HTR-8/SVneo (cell line): ENCODE results near the gene PTGR3.

ENCODE experiments used
- DNase-seq: peaks from one replicate; pipeline ENCODE4 v3.0.0; 2011; ENCODE audit warnings: low spot score, mixed read lengths; ENCODE audit not compliant: insufficient read length
- FAIRE-seq: peaks from 2 replicates; lab custom pipeline; 2011; peaks lifted over from hg19 to GRCh38; lab: Jason Lieb, UNC

The PTGR3 gene, protein sequence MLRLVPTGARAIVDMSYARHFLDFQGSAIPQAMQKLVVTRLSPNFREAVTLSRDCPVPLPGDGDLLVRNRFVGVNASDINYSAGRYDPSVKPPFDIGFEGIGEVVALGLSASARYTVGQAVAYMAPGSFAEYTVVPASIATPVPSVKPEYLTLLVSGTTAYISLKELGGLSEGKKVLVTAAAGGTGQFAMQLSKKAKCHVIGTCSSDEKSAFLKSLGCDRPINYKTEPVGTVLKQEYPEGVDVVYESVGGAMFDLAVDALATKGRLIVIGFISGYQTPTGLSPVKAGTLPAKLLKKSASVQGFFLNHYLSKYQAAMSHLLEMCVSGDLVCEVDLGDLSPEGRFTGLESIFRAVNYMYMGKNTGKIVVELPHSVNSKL

DNA sequence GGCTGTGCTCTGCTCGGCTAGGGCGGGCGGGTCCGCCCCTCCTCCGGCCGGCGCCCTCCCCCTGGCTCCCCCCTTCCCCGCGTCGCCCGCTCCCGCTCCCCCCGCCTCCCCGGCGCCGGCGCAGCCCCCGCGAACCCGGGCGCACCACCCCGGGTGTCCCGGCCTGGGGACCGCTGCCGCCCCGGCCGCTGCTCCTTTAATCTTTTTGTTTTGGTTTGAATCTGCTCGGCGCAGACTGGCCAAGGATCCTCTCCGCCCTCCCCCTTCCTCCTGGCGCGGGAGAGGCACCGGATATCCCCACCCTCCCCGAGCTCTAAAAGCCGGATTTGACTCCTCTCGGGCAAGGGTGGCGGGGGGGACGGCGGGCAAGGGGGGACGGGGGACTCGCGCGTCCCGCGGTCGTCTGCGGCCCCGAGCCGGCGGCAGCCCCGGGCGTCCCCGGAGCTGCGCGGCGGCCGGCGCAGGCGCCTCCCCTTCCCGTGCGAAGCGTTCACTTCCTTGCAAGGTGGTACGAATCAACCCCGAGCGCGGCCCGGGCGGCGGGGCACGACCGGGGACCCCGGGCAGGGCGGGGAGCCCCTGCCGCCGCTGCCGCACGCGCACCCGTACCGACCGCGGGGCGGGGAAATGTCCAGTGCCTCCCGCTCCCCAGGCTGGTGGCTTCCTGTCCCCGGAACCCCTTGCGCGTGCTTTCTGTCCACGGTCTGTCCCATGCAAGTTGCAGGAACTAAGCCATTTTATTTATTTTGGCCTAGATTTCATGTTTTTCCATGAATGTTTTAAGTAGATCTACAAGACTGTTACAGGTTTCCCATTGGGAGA is at the start of gene PTGR3:
Gene PTGR3 (minus strand): TSS at position 11 of the 822 bp plus-strand sequence. CDS start 81 bp downstream, outside the sequence.
- peak; percentile 60 for DNase-seq
- FAIRE-seq, result no peak

DNA sequence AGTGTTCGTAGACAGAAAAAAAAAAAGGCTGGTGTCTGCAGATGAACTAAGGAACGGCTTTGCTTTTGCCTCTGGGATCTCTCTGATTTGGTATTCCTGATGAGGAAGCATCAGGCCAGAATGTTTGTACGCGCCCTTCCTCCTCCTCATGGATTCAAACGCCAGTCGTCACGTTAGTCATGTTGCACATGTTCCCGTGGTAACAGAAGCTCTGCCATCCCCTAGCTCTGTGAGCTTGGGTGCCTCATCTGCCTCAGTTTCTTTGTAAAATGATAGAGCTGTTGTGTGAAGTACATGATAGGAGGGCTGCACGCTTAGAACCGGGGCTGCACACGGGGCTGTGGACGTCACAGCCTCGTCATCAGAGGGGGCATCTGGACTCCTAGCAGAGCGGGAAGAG is 48.7 kb upstream of the PTGR3 start:
- no peak for DNase-seq
- no peak for FAIRE-seq

DNA sequence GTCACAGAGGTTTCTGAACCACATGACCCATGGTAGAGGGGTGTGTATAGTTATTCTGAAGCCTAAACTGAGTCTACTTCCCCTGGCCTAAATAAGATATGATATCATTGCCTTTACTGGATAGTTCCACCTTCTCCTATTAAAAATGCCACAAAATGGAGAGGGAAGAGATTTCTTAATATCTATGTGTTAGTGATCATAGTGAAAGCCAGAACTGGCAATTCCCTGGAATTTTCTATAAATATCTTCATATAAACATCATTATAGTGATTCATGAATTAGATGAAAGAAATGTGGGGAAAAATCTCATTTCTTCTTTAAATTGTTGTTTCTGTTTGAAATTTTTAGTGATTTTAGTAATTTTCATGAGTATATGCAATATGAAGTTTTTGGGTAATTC is 47.4 kb upstream of the PTGR3 start:
- FAIRE-seq, result no peak
- no peak for DNase-seq

DNA sequence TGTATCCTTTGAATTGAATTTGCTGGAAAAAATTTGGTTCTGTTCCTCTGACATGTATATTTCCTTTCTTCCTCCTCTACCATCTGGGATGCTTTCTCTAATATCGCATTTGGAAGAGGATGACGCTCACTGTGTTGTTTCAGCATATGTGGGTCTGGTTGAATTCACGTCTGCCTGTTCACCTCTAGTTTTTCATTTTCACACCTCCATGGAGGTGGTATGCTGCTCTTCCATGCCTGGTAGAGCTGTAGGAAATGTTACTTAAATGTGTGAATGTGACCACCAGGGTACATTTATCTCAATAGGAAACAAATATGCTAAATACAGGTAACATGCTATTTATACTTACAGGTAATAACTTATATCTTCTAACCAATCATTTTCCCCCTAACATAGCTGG is 46.2 kb upstream of the PTGR3 start:
- DNase-seq (no peak), FAIRE-seq (no peak)

DNA sequence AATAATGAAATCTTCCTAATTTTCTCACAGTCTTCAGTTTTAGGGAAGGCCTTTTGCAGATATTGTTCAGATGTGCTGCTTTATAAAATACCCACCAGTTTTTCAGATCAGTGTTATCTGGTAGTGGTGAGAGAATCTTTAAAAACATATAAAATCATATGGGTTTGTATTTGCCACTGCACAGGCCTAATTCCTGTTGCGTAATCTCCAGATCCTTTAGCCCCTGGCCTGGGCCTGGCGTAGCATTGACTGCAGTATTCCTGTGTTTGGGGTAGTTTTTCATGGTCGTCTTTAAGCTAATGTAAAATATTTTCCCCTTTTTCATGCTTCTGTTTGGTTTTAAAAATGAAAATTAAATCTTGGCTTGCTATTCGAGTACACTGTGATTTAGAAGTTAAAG is 44.8 kb upstream of the PTGR3 start:
- DNase-seq, result no peak
- FAIRE-seq, result no peak

DNA sequence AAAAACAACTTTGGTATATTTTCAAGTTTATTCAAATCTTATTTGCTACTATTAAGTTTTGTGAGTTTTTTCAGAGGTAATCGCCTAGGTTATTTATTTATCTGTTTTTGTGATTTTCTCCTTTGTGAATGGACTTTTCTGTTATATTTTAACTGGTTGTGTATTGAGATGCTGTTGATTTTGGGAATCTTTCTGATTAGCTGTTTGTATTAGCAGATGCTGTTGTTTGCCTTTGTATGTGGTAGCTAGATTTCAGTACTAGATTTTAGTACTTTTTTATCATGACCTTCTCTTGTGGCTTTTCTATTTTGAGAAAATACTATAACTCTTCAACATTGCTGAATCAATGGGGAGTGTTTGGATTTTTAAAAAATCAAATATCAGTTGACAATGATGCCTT is 44.1 kb upstream of the PTGR3 start:
- DNase-seq, result no peak
- FAIRE-seq, result no peak

DNA sequence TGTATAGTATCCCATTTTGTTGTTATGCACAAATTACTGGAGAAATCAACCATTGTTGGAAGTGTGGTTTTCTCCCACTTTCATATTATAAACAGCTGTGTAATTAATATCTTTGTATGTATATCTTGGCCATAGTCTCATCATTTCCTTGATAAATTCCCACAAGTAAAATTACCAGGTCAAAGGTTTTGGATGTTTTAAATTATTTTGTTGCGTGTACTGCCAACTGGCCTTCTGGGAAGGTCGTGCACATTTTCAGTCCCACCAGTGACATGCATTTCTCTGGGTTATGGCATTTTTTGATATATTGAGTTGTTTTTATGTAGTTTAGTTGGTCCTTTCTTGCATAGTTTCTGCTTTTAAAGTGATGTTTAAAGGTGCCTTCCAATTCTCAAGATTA is 43.2 kb upstream of the PTGR3 start:
- FAIRE-seq (no peak), DNase-seq (no peak)

DNA sequence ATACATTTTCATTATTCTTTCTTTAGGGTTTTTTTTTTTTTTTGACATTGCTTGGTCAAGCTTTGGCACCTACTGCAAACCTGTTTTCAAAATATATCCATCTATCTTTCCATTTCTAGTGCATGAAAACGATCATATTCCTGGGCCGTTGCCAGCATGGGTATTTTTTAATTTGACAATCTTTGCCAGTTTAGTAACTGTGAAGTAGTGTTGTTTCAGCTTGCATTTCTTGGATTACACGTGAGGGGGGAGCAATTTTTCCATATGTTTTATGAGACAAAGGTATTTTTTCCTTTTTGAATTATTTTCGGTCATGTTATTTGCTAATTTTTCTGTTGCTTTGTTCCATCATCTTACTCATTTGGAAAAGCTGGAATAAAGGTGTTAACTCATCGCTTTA is 42.5 kb upstream of the PTGR3 start:
- no peak for FAIRE-seq
- no peak for DNase-seq

DNA sequence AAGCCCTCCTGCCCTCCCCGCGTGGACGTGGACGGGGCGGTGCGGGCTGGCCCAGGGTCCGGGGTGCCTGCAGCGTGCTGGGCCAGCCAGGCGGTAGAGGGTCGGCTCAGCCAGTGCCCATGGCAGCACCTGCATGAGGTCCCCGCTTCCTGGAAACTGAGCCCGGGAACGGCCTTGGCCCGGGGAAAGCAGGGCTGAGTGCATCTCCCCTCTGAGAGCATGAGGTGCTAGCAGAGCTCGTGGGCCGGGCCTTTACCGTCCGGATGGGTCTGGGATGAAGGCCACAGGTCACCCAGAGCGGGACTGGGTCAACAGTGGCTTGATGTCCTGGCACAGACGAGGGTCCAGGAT is 41.5 kb upstream of the PTGR3 start:
- DNase-seq (no peak), FAIRE-seq (no peak)

DNA sequence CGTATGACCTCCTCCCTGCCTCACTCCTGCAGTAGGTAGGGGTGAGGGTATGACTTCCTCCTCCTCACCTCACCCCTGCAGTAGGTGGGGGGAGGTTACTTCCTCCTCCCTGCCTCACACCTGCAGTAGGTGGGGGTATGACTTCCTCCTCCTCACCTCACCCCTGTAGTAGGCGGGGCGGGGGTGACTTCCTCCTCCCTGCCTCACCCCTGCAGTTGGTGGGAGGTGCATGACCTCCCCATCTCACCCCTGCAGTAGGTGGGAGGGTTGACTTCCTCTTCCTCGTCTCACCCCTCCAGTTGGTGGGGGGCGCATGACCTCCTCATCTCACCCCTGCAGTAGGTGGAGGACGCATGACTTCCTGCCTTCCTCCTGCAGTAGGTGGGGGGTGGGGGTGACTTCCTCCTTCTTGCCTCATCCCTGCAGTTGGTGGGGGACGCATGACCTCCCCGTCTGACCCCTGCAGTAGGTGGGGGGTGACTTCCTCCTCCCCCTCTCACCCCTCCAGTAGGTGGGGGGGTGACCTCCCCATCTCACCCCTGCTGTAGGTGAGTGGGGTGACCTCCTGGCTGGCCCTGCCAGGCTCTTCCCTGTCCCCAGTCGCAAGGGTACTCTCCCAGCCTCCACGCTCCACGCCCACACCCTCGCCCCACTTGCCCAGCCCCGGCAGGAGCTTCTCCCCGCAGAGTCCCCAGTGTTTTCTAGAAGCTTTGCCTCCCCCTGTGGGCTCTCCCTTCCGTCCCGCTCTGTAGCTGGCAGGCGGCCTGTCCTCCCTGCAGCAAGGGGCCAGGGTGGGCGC is 40.9 kb upstream of the PTGR3 start:
- DNase-seq (no peak), FAIRE-seq (no peak)

DNA sequence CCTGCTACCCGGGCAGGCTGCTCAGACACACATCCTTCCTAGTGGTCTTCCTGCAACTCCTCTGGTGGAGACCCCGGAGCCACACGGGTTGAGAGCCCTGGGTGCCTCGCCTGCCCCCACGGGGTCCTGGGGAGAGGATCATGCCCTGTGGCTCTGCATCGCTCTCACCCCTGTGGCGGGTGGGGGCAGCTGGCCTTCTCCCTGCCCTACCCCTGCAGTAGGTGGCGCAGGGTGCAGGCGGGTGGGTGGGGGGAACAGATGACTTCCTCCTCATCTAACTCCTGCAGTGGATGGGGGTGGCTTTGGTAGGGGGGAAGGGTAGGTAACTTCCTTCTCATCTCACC is 40.2 kb upstream of the PTGR3 start:
- no peak for DNase-seq
- FAIRE-seq, result no peak

DNA sequence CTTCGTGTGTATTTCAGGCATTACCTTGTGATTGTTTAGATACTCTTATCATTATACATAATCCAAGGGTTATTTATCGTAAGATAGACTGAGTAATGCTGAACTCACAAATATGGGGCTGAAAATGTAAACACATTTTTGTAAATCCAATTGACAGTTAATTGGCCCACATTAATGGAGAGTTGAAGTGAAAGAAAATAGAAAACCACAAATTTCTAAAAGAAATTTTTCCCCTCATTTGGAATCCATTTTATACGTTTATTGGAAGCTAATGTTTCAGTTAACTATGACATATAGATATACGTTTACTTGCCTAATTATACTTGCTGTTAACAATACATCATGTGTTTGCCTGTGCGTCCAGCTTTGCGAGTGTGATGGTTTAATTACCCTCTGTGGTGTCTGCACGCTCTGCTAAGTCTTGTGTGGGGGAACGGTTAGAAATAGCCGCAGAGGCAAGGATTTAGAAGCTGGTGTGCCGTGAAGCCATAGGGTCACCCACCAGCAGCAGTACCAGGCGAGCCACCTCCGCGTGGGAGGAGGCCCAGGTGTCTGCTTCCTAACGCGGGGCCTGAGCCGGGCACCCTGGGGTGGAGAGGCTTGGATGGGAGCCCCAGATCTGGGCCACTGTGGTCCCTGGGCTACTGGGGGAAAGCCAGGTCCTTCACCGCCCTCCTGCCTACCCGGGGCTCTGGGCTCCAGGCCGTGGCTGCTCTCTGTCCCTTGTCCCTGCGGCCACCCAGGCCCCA is 39.7 kb upstream of the PTGR3 start:
- DNase-seq (no peak), FAIRE-seq (no peak)

DNA sequence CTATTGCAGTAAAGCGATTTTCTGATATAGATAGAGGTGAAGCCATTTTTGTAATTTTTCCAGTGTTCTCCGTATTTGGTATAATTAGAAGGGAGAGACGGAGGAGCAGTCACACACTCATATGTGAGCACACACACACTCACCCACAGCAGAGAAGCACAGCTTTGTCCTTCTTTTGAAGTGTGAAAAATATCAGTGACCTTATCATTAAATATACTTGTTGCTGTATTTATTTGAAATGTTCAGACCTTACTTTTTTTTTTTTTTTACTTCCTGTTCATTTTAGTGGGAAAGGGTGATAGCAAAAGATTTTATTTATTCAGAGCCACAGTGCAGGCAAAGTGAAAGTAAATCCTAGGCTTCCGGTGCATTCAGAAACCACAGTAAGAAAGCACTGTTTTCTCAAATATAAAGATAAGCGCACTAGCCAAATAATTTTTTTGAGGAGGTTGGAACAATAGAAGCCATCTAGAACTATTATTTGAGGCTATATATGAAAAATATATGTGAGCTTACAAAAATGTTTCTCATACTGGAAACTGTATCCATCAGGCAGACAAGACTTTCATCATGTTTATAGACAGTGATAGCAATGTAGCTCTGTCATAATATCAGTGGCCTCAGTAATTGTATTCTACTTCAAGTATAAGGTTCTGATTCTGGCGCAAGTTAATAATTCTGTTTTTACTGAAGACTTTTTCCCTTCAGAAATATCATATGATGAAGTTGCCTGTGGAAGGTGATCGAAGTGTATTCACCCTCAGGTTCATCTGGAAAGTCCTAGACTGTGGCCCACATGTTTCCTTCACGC is 38.9 kb upstream of the PTGR3 start:
- FAIRE-seq (no peak), DNase-seq (no peak)

DNA sequence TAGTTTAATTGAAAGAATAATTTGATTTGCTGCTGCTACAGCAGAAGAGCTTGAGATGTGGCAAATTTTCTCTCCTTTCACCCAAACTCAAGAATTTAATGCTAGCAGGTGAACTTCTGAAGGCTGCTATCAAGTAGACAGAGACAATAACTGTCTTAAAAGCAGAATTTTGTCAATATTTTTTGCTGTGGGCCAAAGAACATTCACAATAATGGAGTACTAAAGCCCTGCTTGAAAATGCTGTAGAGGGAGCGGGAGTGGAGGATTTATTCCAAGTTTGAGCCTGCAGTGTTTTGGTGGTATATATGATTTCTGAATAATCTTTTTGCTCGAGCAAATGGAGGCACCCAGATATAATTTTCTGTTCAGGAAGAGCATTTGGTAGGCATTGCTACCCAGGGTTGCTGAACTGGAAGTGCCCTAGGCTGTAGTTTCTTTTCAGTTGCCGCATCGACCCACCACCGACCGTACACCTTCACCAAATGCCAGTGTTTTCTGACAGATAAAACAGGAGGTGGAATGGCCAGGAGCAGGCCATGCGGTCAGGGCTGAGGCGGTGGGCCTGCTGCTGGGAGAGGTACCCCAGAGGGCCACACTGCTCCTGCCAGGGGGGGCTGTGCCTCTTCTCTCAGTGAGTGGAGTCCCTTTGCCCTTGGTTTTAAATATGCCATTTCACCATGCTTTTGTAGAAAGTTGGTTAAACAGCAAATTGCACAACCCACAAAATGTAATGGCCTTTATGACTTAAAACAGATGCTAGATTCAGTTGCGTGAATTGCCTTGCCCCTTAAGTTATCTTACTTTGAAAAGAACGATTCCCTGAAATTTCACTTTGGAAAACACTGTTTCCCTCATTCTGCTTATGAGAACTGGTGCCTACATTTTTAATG is 38.0 kb upstream of the PTGR3 start:
- no peak for DNase-seq
- FAIRE-seq, result no peak

DNA sequence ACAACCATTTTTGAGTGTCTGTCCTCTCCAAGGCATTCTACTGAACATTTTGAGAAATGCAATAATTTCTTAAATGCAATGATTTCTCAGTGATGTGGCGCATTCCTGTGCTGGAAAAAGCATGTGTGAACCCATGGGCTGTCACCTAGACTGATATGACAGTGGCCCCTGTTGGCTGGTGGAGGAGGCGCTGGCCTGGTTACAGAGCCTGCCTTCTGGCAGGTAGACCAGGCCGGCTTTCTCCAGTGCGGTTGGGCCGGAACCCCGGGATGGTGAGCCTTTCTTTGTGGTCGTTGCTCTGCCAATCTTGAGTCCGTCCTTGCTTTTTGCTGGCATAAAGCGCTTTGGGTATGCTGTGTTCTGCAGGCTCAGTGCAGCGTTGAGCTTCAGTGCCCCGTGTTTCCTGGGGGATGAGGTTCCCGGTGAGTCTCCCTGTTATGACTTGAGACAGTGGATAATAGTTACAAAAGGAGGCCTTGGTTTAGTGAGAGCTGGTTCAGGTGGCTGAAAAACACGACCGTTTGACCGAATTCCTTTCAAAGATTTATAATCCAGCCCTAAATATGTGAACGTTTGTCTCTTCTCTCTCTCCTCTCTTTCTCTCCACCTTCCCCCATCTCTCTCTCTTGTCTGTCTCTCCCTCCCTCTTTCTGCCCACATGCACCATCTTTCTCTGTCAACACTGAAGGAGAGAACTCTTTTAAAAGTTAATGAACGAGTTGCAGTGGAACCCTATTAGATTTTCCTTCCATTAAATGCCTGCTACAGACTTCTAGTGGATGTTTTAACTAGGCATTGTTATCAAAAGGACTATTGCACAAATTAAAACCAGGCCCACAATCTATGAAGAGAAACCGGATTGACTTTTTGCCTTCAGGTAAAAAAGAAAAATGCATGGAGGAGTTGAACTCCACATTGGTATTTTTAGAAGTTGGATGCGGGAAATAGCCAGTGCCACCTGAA is 35.7 kb upstream of the PTGR3 start:
- no peak for DNase-seq
- FAIRE-seq, result no peak

DNA sequence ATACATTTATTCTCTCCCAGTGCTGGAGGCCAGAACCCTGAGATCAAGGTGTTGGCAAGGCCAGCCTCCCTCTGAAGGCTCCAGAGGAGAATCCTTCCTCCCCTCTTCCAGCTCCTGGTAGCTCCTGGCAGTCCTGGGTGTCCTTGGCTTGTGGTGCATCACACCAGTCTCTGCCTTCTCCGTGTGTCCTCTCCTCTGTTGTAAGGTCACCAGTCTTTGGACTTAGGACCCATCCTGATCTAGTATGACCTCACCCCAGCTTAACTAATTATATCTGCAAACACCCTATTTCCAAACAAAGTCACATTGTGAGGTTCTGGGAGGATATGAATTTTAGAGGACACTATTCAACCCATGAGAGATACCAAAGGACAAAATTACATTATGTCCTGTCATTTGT is 32.8 kb upstream of the PTGR3 start:
- FAIRE-seq (no peak), DNase-seq (no peak)

DNA sequence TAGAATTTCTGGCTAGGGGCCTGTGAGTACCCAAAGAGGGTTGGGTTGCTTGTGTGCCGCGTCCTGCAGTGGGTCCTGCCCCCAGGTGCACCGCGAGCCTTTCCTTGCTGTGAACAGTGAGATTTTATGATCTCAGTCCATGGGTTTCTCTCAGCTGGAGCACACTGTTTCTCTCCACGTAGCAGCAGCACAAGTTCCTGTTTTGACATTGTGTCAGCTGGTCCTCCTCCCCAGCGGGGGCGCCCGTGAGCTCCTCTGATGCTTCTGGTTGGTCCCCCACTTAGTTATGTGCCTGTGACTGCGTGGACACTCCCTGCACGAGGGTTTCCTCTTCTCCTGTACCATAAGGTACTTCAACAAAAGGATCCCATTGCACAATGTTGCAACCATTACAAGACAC is 31.5 kb upstream of the PTGR3 start:
- DNase-seq (no peak), FAIRE-seq (no peak)
